Uterus (tissue), 2 donors: Measurements from ENCODE around the gene SNX10.

Source experiments
- POLR2A ChIP-seq, 2 donors: fragments of 450-650 bp; IDR thresholded peaks; one replicate each; pipeline ENCODE4 v1.6.1; 2016; ENCODE audit warnings: antibody characterized with exemption in 2 of 2, mild to moderate bottlenecking in 1 of 2, moderate library complexity in 1 of 2
- TF ChIP-seq, protein P1 (sequence below), 4 experiments: fragments of 200-600 bp in 2 of 4; fragments of 450-650 bp in 2 of 4; sonication (generic) in 2 of 4; IDR thresholded peaks; one replicate each; pipeline ENCODE4 v1.5.1; 2016 to 2019; ENCODE audit warnings: antibody characterized with exemption in 4 of 4, mild to moderate bottlenecking in 2 of 4, moderate library complexity in 1 of 4

DNA sequence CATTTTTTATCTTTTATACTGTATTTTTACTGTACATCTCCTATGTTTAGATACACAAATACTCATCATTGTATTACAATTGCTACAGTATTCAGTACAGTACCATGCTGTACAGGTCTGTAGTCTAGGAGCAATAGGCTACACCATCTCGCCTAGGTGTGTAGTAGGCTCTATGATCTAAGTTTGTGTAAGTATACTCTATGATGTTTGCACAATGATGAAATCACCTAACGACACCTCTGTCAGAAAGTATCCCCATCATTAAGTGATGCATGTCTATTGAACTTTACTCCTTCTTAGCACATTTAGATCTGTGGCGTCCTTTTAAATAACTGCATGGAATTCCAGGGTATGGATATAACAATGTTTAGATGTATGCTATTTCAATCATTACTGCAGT is 112.0 kb downstream of the SNX10 start:
- TF ChIP-seq, protein P1, sequence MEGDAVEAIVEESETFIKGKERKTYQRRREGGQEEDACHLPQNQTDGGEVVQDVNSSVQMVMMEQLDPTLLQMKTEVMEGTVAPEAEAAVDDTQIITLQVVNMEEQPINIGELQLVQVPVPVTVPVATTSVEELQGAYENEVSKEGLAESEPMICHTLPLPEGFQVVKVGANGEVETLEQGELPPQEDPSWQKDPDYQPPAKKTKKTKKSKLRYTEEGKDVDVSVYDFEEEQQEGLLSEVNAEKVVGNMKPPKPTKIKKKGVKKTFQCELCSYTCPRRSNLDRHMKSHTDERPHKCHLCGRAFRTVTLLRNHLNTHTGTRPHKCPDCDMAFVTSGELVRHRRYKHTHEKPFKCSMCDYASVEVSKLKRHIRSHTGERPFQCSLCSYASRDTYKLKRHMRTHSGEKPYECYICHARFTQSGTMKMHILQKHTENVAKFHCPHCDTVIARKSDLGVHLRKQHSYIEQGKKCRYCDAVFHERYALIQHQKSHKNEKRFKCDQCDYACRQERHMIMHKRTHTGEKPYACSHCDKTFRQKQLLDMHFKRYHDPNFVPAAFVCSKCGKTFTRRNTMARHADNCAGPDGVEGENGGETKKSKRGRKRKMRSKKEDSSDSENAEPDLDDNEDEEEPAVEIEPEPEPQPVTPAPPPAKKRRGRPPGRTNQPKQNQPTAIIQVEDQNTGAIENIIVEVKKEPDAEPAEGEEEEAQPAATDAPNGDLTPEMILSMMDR (IDR thresholded peaks at IDR 0.05), result no peak
- no peak for TF ChIP-seq POLR2A (IDR thresholded peaks at IDR 0.05)
